Testis (tissue), 3 donors: Measurements from ENCODE around the gene CIAO2A. TPM values are rescaled to one million over a fixed set of nuclear protein-coding genes. Genes with fewer than 3 reads are reported as not detected.

ENCODE experiments used
- DNase-seq: peaks from one replicate; pipeline ENCODE4 v3.0.0-alpha.2; 2019
- H3K27ac ChIP-seq, 2 donors: fragments of 200-600 bp; sonication (generic); one replicate each; pipeline ENCODE4 v1.5.1; 2019
- H3K27me3 ChIP-seq: fragments of 200-600 bp; sonication (generic); one replicate; pipeline ENCODE4 v1.5.1; 2019
- H3K36me3 ChIP-seq: fragments of 200-600 bp; sonication (generic); one replicate; pipeline ENCODE4 v1.5.1; 2017; ENCODE audit warnings: low read depth; ENCODE audit errors: missing control alignments
- H3K4me1 ChIP-seq: fragments of 200-600 bp; sonication (generic); one replicate; pipeline ENCODE4 v1.5.1; 2019
- H3K4me3 ChIP-seq, 2 donors: fragments of 200-600 bp; sonication (generic); one replicate each; pipeline ENCODE4 v1.5.1; 2017 to 2019
- H3K9me3 ChIP-seq: fragments of 200-600 bp; sonication (generic); one replicate; pipeline ENCODE4 v1.5.1; 2017
- CTCF ChIP-seq, 3 experiments: fragments of 450-650 bp in 2 of 3; fragments of 200-600 bp in 1 of 3; sonication (generic) in 1 of 3; IDR thresholded peaks; one replicate each; pipeline ENCODE4 v1.5.1; 2016 to 2019; ENCODE audit warnings: antibody characterized with exemption in 3 of 3, mild to moderate bottlenecking in 2 of 3, moderate library complexity in 1 of 3
- POLR2A ChIP-seq: fragments of 450-650 bp; IDR thresholded peaks from one replicate; pipeline ENCODE4 v1.6.1; 2017; ENCODE audit warnings: antibody characterized with exemption, mild to moderate bottlenecking, moderate library complexity
- WGBS, 2 donors: methylation state at CpG; one replicate each; pipeline ENCODE4 v1.1.5; 2018; 5-methylcytosine and 5-hydroxymethylcytosine counted together
- intact Hi-C: fragments of 100-400 bp; cut with DNase I; formaldehyde crosslinking; loops from one replicate; pipeline ENCODE4 v1.15.1; 2023; ENCODE audit warnings: low total_unique reads
- polyA plus RNA-seq: library from polyadenylated mRNA; stranded (reverse); fragments of 350-450 nt; fragmentation: Illumina TruSeq; extraction: RNeasy Lipid Tissue Mini Kit (QIAGEN cat#74804); gene quantifications from one replicate; pipeline ENCODE4 v1.2.3, GENCODE V29; 2014; ENCODE audit warnings: low read depth, low replicate concordance; ENCODE audit not compliant: insufficient read depth
- total RNA-seq, 2 donors: library from RNA; depleted of rRNA; stranded (reverse); fragments of >200 nt; gene quantifications; one replicate each; pipeline ENCODE4 v1.2.3, GENCODE V29; 2016

CIAO2A gene
- total and polyA plus RNA-seq, 3 donors from 2014 or later, result 33.7 to 36.8 (median 36.1) TPM

- intact Hi-C loops, result no loop called here
- H3K36me3 ChIP-seq, result no peaks in the 10 kb centered on the region
- WGBS, 2 donors, result 91 to 95% methylated on average over 3 of the region's 3 CpGs
Observed at GRCh38 chr15:64037116-64037515, 56.5 kb downstream of the CIAO2A start.

GRCh38 chr15:64035525-64035924 lies 58.1 kb downstream of the CIAO2A start:
- intact Hi-C loops, result no loop called here

More at GRCh38 chr15:64037116-64037515, 56.5 kb downstream of the CIAO2A start:
- TF ChIP-seq POLR2A (no peak), CTCF (IDR thresholded peaks at IDR 0.05) (no peak)
- no peak overlapping the region for H3K27ac ChIP-seq
- H3K4me1 ChIP-seq, result no peaks in the 10 kb centered on the region
- no peaks in the 10 kb centered on the region for H3K9me3 ChIP-seq
- no peak for DNase-seq
- no peak overlapping the region for H3K4me3 ChIP-seq
- H3K27me3 ChIP-seq, result no peaks in the 10 kb centered on the region

GRCh38 chr15:64034519-64034918 lies 59.1 kb downstream of the CIAO2A start:
- Histone ChIP-seq H3K27ac (no peak overlapping the region), H3K4me1 (no peaks in the 10 kb centered on the region), H3K4me3 (no peak overlapping the region), H3K36me3 (no peaks in the 10 kb centered on the region), H3K27me3 (no peaks in the 10 kb centered on the region), H3K9me3 (no peaks in the 10 kb centered on the region)
- DNase-seq, result no peak
- no peak for TF ChIP-seq CTCF (IDR thresholded peaks at IDR 0.05)
- intact Hi-C loops, result no loop called here
- WGBS, 2 donors, result 52 to 61% methylated on average over 4 of the region's 4 CpGs

More at GRCh38 chr15:64035525-64035924, 58.1 kb downstream of the CIAO2A start:
- no peak for TF ChIP-seq CTCF (IDR thresholded peaks at IDR 0.05)
- no peak for TF ChIP-seq POLR2A
- no peaks in the 10 kb centered on the region for H3K4me1 ChIP-seq
- 56 to 73% methylated on average over 1 of the region's 1 CpG for WGBS, 2 donors
- H3K27ac ChIP-seq, result no peak overlapping the region
- no peaks in the 10 kb centered on the region for H3K9me3 ChIP-seq
- no peaks in the 10 kb centered on the region for H3K36me3 ChIP-seq
- no peak overlapping the region for H3K4me3 ChIP-seq
- no peaks in the 10 kb centered on the region for H3K27me3 ChIP-seq
- DNase-seq, result no peak

GRCh38 chr15:64032329-64032728 lies 61.3 kb downstream of the CIAO2A start:
- Histone ChIP-seq H3K4me3 (no peak overlapping the region), H3K27ac (no peak overlapping the region), H3K9me3 (no peaks in the 10 kb centered on the region), H3K27me3 (no peaks in the 10 kb centered on the region), H3K36me3 (no peaks in the 10 kb centered on the region), H3K4me1 (no peaks in the 10 kb centered on the region)
- TF ChIP-seq CTCF (IDR thresholded peaks at IDR 0.05) (no peak), POLR2A (no peak)
- intact Hi-C loops, result no loop called here
- 75 to 85% methylated on average over 5 of the region's 5 CpGs for WGBS, 2 donors
- no peak for DNase-seq

- Histone ChIP-seq H3K27me3 (no peaks in the 10 kb centered on the region), H3K4me1 (no peaks in the 10 kb centered on the region), H3K36me3 (no peaks in the 10 kb centered on the region), H3K27ac (no peak overlapping the region), H3K9me3 (no peaks in the 10 kb centered on the region), H3K4me3 (no peak overlapping the region)
- WGBS, 2 donors, result 93 to 96% methylated on average over 4 of the region's 4 CpGs
- intact Hi-C loops, result no loop called here
- TF ChIP-seq CTCF (IDR thresholded peaks at IDR 0.05) (no peak), POLR2A (no peak)
- DNase-seq, result no peak
Observed at GRCh38 chr15:64030123-64030522, 63.5 kb downstream of the CIAO2A start.
